DND-41 (cell line): ENCODE results near the gene SLC30A3.

ENCODE experiments used
- CTCF ChIP-seq: IDR thresholded peaks from 2 replicates; pipeline ENCODE4 v1.5.1; 2012; ENCODE audit warnings: borderline replicate concordance, low read length, moderate library complexity, mild to moderate bottlenecking; ENCODE audit not compliant: poor library complexity, severe bottlenecking; ENCODE audit errors: extremely low read depth
- EZH2 ChIP-seq: IDR thresholded peaks from 3 replicates; pipeline ENCODE4 v1.6.1; 2012; ENCODE audit warnings: borderline replicate concordance, low read depth, mild to moderate bottlenecking, moderate library complexity, low read length, inconsistent platforms; ENCODE audit not compliant: severe bottlenecking

- no peak for TF ChIP-seq CTCF
- no peak for TF ChIP-seq EZH2
Observed at GRCh38 chr2:27227501-27227900, 35.3 kb downstream of the SLC30A3 start.
